Neuronal stem cell (in vitro differentiated cells): ENCODE results near the gene RGS6.

Experiments
- DNase-seq: peaks from one replicate; pipeline ENCODE4 v3.0.0-alpha.2; 2013; ENCODE audit warnings: low spot score
- H2AFZ ChIP-seq: one replicate; pipeline ENCODE4 v1.6.1; 2013; ENCODE audit warnings: mild to moderate bottlenecking, low read length, inconsistent platforms
- H2AK5ac ChIP-seq: 2 replicates; pipeline ENCODE4 v1.6.1; 2013; ENCODE audit warnings: low read depth, mild to moderate bottlenecking, inconsistent platforms, low read length, moderate library complexity, mixed read lengths
- H2BK120ac ChIP-seq: 2 replicates; pipeline ENCODE4 v1.6.1; 2013; ENCODE audit warnings: low read depth, mild to moderate bottlenecking, inconsistent platforms, low read length, moderate library complexity, mixed read lengths
- H2BK12ac ChIP-seq: one replicate; pipeline ENCODE4 v1.6.1; 2013; ENCODE audit warnings: low read length, inconsistent platforms
- H2BK15ac ChIP-seq: 2 replicates; pipeline ENCODE4 v1.6.1; 2013; ENCODE audit warnings: mild to moderate bottlenecking, low read length, inconsistent platforms, mixed read lengths
- H2BK5ac ChIP-seq: one replicate; pipeline ENCODE4 v1.6.1; 2013; ENCODE audit warnings: inconsistent platforms, mild to moderate bottlenecking, low read length, moderate library complexity
- H3K14ac ChIP-seq: one replicate; pipeline ENCODE4 v1.6.1; 2013; ENCODE audit warnings: low read length, inconsistent platforms
- H3K18ac ChIP-seq: 2 replicates; pipeline ENCODE4 v1.6.1; 2013; ENCODE audit warnings: low read length, inconsistent platforms
- H3K23ac ChIP-seq: 2 replicates; pipeline ENCODE4 v1.6.1; 2013; ENCODE audit warnings: low read depth, mild to moderate bottlenecking, mixed read lengths, low read length, inconsistent platforms; ENCODE audit not compliant: poor library complexity
- H3K27ac ChIP-seq: replicated peaks from 3 replicates; pipeline ENCODE4 v1.5.1; 2013; ENCODE audit warnings: low read length, inconsistent platforms
- H3K27me3 ChIP-seq, 3 experiments: 2 replicates each; pipeline ENCODE4 v1.6.1; 2013; ENCODE audit warnings: low read length in 3 of 3, mild to moderate bottlenecking in 2 of 3, inconsistent platforms in 1 of 3, low read depth in 1 of 3, mixed read lengths in 1 of 3, moderate library complexity in 1 of 3; ENCODE audit not compliant: control insufficient read depth in 3 of 3, insufficient read depth in 3 of 3
- H3K36me3 ChIP-seq, 2 donors: replicated peaks in 1 of 2; 2 replicates each; pipeline ENCODE4 v1.6.1; 2013; ENCODE audit warnings: low read length in 2 of 2; ENCODE audit not compliant: control insufficient read depth in 2 of 2, insufficient read depth in 2 of 2
- H3K4ac ChIP-seq: 2 replicates; pipeline ENCODE4 v1.6.1; 2013; ENCODE audit warnings: inconsistent platforms, mild to moderate bottlenecking, low read length, moderate library complexity
- H3K4me1 ChIP-seq, 2 donors: 1 replicate in 1 of 2; 2 replicates in 1 of 2; pipeline ENCODE4 v1.6.1; 2013; ENCODE audit warnings: low read length in 2 of 2, low read depth in 1 of 2; ENCODE audit not compliant: control insufficient read depth in 2 of 2, insufficient read depth in 1 of 2
- H3K4me2 ChIP-seq: one replicate; pipeline ENCODE4 v1.6.1; 2013; ENCODE audit warnings: mild to moderate bottlenecking, low read length, inconsistent platforms; ENCODE audit not compliant: insufficient read depth, poor library complexity, severe bottlenecking
- H3K4me3 ChIP-seq, 2 donors: 2 replicates each; pipeline ENCODE4 v1.5.1; 2013; ENCODE audit warnings: low read length in 2 of 2, mild to moderate bottlenecking in 2 of 2, inconsistent platforms in 1 of 2, moderate library complexity in 1 of 2
- H3K79me1 ChIP-seq: one replicate; pipeline ENCODE4 v1.6.1; 2013; ENCODE audit warnings: low read depth, mild to moderate bottlenecking, inconsistent platforms, low read length, moderate library complexity
- H3K9ac ChIP-seq: one replicate; pipeline ENCODE4 v1.6.1; 2013; ENCODE audit warnings: mild to moderate bottlenecking, low read depth, low read length, inconsistent platforms; ENCODE audit not compliant: poor library complexity
- H3K9me3 ChIP-seq, 2 donors: replicated peaks in 1 of 2; 2 replicates each; pipeline versions ENCODE3 to v1.6.1; 2013; ENCODE audit warnings: low read length in 2 of 2, mild to moderate bottlenecking in 2 of 2, inconsistent platforms in 1 of 2, low read depth in 1 of 2, mixed read lengths in 1 of 2, moderate library complexity in 1 of 2; ENCODE audit not compliant: control insufficient read depth in 2 of 2, insufficient read depth in 1 of 2
- H4K8ac ChIP-seq: one replicate; pipeline ENCODE4 v1.6.1; 2013; ENCODE audit warnings: low read depth, mild to moderate bottlenecking, inconsistent platforms, low read length, moderate library complexity
- H4K91ac ChIP-seq: one replicate; pipeline ENCODE4 v1.6.1; 2013; ENCODE audit warnings: low read length, low read depth, mild to moderate bottlenecking, inconsistent platforms; ENCODE audit not compliant: poor library complexity
- WGBS, 2 donors: extraction: QIAGEN DNeasy Blood & Tissue Kit; methylation state at CpG; one replicate each; pipeline ENCODE4 v1.1.7; 2013; ENCODE audit warnings: missing lambda C conversion rate in 2 of 2, mixed read lengths in 1 of 2; ENCODE audit not compliant: insufficient read length in 2 of 2, insufficient replicate concordance in 1 of 2; ENCODE audit errors: extremely low coverage in 2 of 2; 5-methylcytosine and 5-hydroxymethylcytosine counted together

RGS6 gene

DNA sequence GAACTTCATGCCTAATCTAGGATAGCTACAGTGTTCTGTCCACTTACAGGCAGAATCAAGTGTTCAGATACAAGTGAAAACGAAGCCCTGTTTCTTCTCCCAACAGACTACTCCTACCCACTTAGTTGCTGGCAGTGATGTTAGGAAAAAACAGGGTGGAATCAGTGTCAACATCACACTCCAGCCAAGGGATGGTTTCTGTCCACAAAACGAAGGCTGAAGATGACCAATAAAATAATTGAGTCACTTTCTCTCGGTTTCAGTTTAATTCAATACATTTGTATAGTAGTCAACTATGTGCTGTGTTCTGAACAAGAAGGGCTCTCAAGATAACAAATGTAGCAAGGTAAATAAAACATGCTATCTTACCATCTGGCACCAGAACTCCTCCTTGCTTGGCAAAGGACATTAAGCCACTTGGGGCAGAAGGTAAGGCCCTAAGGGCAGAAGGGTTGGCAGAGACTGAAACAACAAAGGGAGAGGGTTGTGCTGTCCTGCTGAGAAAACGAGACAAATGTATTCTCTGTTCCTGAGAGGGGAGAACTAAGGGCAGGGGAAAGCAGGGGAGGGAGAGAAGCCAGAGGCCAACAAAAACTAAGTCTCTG, 568.1 kb downstream of the RGS6 start:
- H3K4me2 ChIP-seq, result no peak overlapping the region
- no peak overlapping the region for H3K14ac ChIP-seq
- DNase-seq, result no peak
- H3K4ac ChIP-seq, result no peak overlapping the region
- WGBS, 2 donors, result no CpG with 5 or more reads among the region's 4 CpGs
- H3K23ac ChIP-seq, result no peak overlapping the region
- H2AFZ ChIP-seq, result no peak overlapping the region
- no peak overlapping the region for H2BK15ac ChIP-seq
- H3K27me3 ChIP-seq, result no peaks in the 10 kb centered on the region
- H3K79me1 ChIP-seq, result no peaks in the 10 kb centered on the region
- peaks cover 4 to 18% of the 10 kb centered on the region in 2 donors for H3K9me3 ChIP-seq
- H3K4me1 ChIP-seq, result no peaks in the 10 kb centered on the region
- no peak overlapping the region for H3K27ac ChIP-seq
- H4K91ac ChIP-seq, result no peak overlapping the region
- H2BK5ac ChIP-seq, result no peak overlapping the region
- H2BK12ac ChIP-seq, result no peak overlapping the region
- no peak overlapping the region for H4K8ac ChIP-seq
- no peak overlapping the region for H2BK120ac ChIP-seq
- H3K4me3 ChIP-seq, result no peak overlapping the region
- no peak overlapping the region for H3K18ac ChIP-seq
- no peak overlapping the region for H3K9ac ChIP-seq
- no peak overlapping the region for H2AK5ac ChIP-seq
- no peaks in the 10 kb centered on the region for H3K36me3 ChIP-seq

DNA sequence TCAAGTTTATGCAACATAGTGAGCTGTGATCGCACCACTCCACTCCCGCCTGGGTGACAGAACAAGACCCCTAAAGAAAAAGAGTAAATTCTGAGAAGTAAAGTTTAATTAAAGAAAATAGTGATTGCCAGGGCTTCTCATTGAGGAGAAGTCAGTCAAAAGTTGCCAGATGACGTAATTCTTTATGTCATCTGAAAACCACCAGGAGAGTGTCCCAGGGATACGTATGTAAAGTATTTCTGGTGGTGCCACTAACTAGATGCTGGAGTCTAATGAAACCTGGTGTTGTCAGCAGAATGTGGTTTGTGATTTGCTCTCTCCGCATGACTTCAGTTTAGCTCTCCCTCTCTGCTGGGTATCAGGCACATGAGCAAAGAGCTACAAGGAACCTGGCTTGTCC, 569.2 kb downstream of the RGS6 start:
- Histone ChIP-seq H2BK12ac (no peak overlapping the region), H4K8ac (no peak overlapping the region), H3K79me1 (no peaks in the 10 kb centered on the region), H3K4me2 (no peak overlapping the region), H3K27me3 (no peaks in the 10 kb centered on the region), H2AFZ (no peak overlapping the region), H2BK120ac (no peak overlapping the region), H3K4me3 (no peak overlapping the region), H3K27ac (no peak overlapping the region), H2AK5ac (no peak overlapping the region), H3K4ac (no peak overlapping the region), H2BK5ac (no peak overlapping the region), H3K23ac (no peak overlapping the region), H3K14ac (no peak overlapping the region), H3K36me3 (no peaks in the 10 kb centered on the region), H2BK15ac (no peak overlapping the region), H4K91ac (no peak overlapping the region), H3K9ac (no peak overlapping the region), H3K18ac (no peak overlapping the region), H3K9me3 (peaks cover 4 to 18% of the 10 kb centered on the region in 2 donors), H3K4me1 (peaks cover 0 to 2% of the 10 kb centered on the region in 2 donors)
- no CpG with 5 or more reads among the region's 5 CpGs for WGBS, 2 donors
- no peak for DNase-seq

GRCh38 chr14:72503271-72503670, 571.0 kb downstream of the RGS6 start:
- H3K4me2 ChIP-seq, result no peak overlapping the region
- no peak for DNase-seq
- H3K18ac ChIP-seq, result no peak overlapping the region
- no peak overlapping the region for H3K4ac ChIP-seq
- H2AK5ac ChIP-seq, result no peak overlapping the region
- H3K14ac ChIP-seq, result no peak overlapping the region
- no peaks in the 10 kb centered on the region for H3K79me1 ChIP-seq
- H2BK120ac ChIP-seq, result no peak overlapping the region
- no peak overlapping the region for H4K91ac ChIP-seq
- no peak overlapping the region for H2BK5ac ChIP-seq
- no peak overlapping the region for H3K4me3 ChIP-seq
- no peak overlapping the region for H3K27ac ChIP-seq
- H4K8ac ChIP-seq, result no peak overlapping the region
- no peak overlapping the region for H3K9ac ChIP-seq
- H3K9me3 ChIP-seq, result peaks cover 6 to 22% of the 10 kb centered on the region in 2 donors
- peaks cover 0 to 2% of the 10 kb centered on the region in 2 donors for H3K4me1 ChIP-seq
- no peaks in the 10 kb centered on the region for H3K36me3 ChIP-seq
- no peak overlapping the region for H2AFZ ChIP-seq
- no CpG with 5 or more reads among the region's 1 CpG for WGBS, 2 donors
- H2BK15ac ChIP-seq, result no peak overlapping the region
- no peak overlapping the region for H2BK12ac ChIP-seq
- no peak overlapping the region for H3K23ac ChIP-seq
- H3K27me3 ChIP-seq, result no peaks in the 10 kb centered on the region

DNA sequence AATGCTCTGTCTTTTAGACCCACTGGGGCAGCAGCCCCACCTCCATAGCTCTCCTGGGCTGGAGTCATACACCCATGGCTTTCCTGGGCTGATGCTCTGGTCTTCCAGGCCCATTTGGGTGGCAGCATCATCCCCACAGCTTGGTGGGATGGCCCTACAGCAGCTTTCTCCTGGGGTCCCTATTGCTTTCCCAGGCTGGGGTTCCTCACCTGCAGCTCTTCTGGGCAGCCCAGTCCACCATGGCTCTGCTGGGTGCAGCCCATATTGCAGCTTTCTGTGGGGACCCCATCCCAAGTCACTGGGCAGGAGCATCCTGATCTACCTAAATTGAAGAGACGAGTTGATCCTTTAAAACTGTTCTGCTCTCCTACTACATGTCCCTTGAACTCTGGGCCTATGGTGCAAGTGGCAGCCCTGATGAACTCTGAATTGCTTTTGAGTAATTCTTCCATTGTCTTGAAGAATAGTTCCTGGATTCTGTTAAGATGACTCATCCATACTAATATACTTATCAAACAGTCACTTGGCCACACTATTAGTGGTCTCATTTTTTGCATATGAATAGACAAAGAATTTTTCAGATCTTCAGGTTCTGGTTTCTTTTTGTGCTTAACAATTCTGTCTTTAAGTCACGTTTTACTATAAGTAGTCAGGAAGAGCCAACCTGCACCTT, 571.6 kb downstream of the RGS6 start:
- no peak overlapping the region for H3K18ac ChIP-seq
- H2BK15ac ChIP-seq, result no peak overlapping the region
- H4K91ac ChIP-seq, result no peak overlapping the region
- H3K27ac ChIP-seq, result no peak overlapping the region
- no peak overlapping the region for H3K4me2 ChIP-seq
- no peak for DNase-seq
- no peak overlapping the region for H3K23ac ChIP-seq
- no peak overlapping the region for H3K14ac ChIP-seq
- no peak overlapping the region for H2BK12ac ChIP-seq
- H2BK120ac ChIP-seq, result no peak overlapping the region
- H3K27me3 ChIP-seq, result no peaks in the 10 kb centered on the region
- H3K9me3 ChIP-seq, result peaks cover 6 to 22% of the 10 kb centered on the region in 2 donors
- H3K4me3 ChIP-seq, result peak overlapping the region in 1 of 2 donors; percentile 45
- no peaks in the 10 kb centered on the region for H3K36me3 ChIP-seq
- H3K4ac ChIP-seq, result no peak overlapping the region
- no peak overlapping the region for H3K9ac ChIP-seq
- WGBS, 2 donors, result no CpG with 5 or more reads among the region's 2 CpGs
- H3K4me1 ChIP-seq, result peaks cover 0 to 2% of the 10 kb centered on the region in 2 donors
- H2AFZ ChIP-seq, result no peak overlapping the region
- no peaks in the 10 kb centered on the region for H3K79me1 ChIP-seq
- no peak overlapping the region for H2BK5ac ChIP-seq
- no peak overlapping the region for H2AK5ac ChIP-seq
- no peak overlapping the region for H4K8ac ChIP-seq
